Pancreas (tissue), 10 donors: ENCODE measurements around the gene PAPOLA. TPM values are rescaled to one million over a fixed set of nuclear protein-coding genes. Genes with fewer than 3 reads are reported as not detected.
"Not testable (repeated sequence)": the region's sequence is repeated elsewhere in the genome, so short reads cannot be mapped to it uniquely, and the experiment has no call there.

ENCODE experiments used
- ATAC-seq, 4 donors: fragments of 200-7000 bp; cut with Tn5 transposase; one replicate each; pipeline versions ENCODE4 v1.8.0 to v1.9.1; 2020; ENCODE audit warnings: mild to moderate bottlenecking in 4 of 4, moderate library complexity in 4 of 4
- DNase-seq, 6 donors: peaks; one replicate each; pipeline ENCODE4 v3.0.0-alpha.2; 2020
- FAIRE-seq: peaks from 2 replicates; lab custom pipeline; 2012; peaks lifted over from hg19 to GRCh38; lab: Jason Lieb, UNC
- H3K27ac ChIP-seq, 4 donors: fragments of 200-600 bp; sonication (generic); 1 replicate in 3 of 4; 2 replicates in 1 of 4; pipeline versions ENCODE4 v1.5.0 to v1.8.0; 2020
- H3K27me3 ChIP-seq, 4 donors: fragments of 200-600 bp; one replicate each; pipeline ENCODE4 v1.8.0; 2021
- H3K36me3 ChIP-seq, 3 donors: fragments of 200-600 bp; sonication (generic) in 1 of 3; one replicate each; pipeline versions ENCODE4 v1.5.0 to v1.8.0; 2020 to 2021
- H3K4me1 ChIP-seq, 3 donors: fragments of 200-600 bp; one replicate each; pipeline ENCODE4 v1.8.0; 2021
- H3K4me3 ChIP-seq, 4 donors: fragments of 200-600 bp; sonication (generic) in 2 of 4; one replicate each; pipeline versions ENCODE4 v1.5.0 to v1.8.0; 2020 to 2021
- H3K9me3 ChIP-seq, 4 donors: fragments of 200-600 bp; one replicate each; pipeline ENCODE4 v1.8.0; 2021
- WGBS, 2 donors: extraction: QIAGEN DNeasy Blood & Tissue Kit; methylation state at CpG; one replicate each; pipeline ENCODE4 v1.1.7; 2013; 5-methylcytosine and 5-hydroxymethylcytosine counted together
- intact Hi-C, 3 donors: fragments of 100-400 bp; cut with DNase I; formaldehyde crosslinking; loops; one replicate each; pipeline versions ENCODE4 v1.11.1 to v1.14.2; 2022
- polyA plus RNA-seq, 2 donors: library from polyadenylated mRNA; stranded (reverse); fragments of 200-250 nt; gene quantifications; one replicate each; pipeline ENCODE4 v1.2.3, GENCODE V29; 2013
- total RNA-seq, 6 donors: library from RNA; stranded (reverse); fragmentation: NEBNext Ultra II Directional in 4 of 6; extraction: Animal tissue kit (Norgen Biotek cat#: 25700) in 4 of 6; gene quantifications; one replicate each; pipeline versions ENCODE4 v1.2.1 to v1.2.4, GENCODE V29; 2021 to 2023
- TF ChIP-seq, protein P1 (sequence below), 4 donors: fragments of 200-600 bp; sonication (generic) in 3 of 4; IDR thresholded peaks; one replicate each; pipeline versions ENCODE4 v1.5.0 to v1.8.0; 2021; ENCODE audit warnings: antibody characterized with exemption in 4 of 4
- donor health status: healthy with polysubstance abuse.
- donor health status: DM: no; HTN: no; CAD: no; lungs with moderate emphysema.
- donor health status: DM: no; HTN: no; CAD: no.
- donor health status: control.
- donor health status: control.
- donor health status: Bipolar disorder and iron deficiency.
- donor health status: DM: yes; HTN: yes; CAD: no.
- donor health status: DM: no; HTN: no; CAD: no.
- donor health status: DM: no; HTN: no; CAD: no.
- donor health status: DM: yes; HTN: yes; CAD: no.

PAPOLA gene
- total and polyA plus RNA-seq, 8 donors, result 47.6 to 130 (median 78.6) TPM

DNA sequence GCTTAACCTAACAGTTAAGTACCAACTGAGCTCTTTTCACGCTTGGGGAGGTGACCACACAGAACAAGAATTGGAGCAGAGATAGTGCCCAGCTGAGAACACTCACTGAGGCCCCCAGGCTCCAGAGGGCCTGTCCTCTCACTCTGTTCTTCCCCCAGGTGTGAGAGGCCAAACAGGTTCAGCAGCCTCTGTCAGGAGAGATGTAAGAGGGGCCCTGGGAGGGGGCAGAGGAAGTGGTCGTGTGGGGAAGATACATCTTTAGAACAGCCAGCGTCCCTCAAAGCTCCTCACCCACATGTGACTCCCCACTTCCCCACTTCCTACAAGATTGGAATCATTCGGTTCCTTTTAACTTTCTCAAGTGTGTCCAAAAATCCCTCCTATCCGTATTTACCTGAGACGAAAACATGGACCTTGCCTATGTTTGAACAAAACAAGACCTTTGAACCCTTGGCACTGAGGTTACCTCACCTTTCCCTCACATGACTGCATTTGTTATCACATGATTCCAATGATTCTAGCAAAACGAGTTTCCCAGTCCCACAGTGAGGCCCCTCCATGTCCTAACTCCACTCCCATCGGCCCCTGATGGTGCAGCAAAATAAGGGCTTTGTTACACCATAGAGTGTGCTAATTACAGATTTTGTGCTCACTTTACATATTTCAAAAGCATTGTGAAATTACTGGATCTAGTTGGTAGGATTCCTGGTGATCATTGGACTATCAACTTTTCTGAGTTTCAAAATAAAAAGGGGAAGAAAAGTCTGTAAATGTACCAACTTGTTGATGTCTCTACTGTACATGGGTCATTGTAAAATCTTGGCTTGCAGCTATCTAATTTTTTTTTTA is 40.0 kb upstream of the PAPOLA start:
- FAIRE-seq (no peak), DNase-seq (peak in 5 of 6 donors; percentile 53 to 77 (median 69)), ATAC-seq (peak; percentile 89 to 94 (median 90))
- intact Hi-C loops, result no loop called here
- TF ChIP-seq, protein P1, sequence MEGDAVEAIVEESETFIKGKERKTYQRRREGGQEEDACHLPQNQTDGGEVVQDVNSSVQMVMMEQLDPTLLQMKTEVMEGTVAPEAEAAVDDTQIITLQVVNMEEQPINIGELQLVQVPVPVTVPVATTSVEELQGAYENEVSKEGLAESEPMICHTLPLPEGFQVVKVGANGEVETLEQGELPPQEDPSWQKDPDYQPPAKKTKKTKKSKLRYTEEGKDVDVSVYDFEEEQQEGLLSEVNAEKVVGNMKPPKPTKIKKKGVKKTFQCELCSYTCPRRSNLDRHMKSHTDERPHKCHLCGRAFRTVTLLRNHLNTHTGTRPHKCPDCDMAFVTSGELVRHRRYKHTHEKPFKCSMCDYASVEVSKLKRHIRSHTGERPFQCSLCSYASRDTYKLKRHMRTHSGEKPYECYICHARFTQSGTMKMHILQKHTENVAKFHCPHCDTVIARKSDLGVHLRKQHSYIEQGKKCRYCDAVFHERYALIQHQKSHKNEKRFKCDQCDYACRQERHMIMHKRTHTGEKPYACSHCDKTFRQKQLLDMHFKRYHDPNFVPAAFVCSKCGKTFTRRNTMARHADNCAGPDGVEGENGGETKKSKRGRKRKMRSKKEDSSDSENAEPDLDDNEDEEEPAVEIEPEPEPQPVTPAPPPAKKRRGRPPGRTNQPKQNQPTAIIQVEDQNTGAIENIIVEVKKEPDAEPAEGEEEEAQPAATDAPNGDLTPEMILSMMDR (IDR thresholded peaks at IDR 0.05), result no peak
- H3K9me3 ChIP-seq, result no peaks in the 10 kb centered on the region
- H3K27me3 ChIP-seq, result no peaks in the 10 kb centered on the region
- no peaks in the 10 kb centered on the region for H3K36me3 ChIP-seq
- no peak overlapping the region for H3K4me3 ChIP-seq
- WGBS, 2 donors, result 13 to 19% methylated on average over 8 of the region's 8 CpGs
- H3K4me1 ChIP-seq, result peaks cover 14 to 20% (median 14%) of the 10 kb centered on the region in 3 donors
- peak overlapping the region; percentile 76 to 90 (median 79) for H3K27ac ChIP-seq

DNA sequence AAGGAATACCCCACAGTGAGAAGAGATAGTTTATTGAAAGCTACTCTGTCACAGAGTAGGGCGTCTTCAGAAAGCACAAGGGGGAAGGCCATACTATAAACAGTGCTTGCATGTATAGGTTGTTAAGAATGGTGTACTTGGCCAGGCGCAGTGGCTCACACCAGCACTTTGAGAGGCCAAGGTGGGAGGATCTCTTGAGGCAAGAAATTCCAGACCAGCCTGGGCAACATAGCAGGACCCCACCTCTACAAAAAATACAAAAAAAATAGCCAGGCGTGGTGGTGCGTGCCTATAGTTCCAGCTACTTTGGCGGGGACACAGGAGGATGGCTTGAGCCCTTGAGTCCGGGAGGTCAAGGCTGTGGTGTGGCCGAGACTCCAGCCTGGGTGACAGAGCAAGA is 38.0 kb upstream of the PAPOLA start:
- H3K9me3 ChIP-seq, result no peaks in the 10 kb centered on the region
- intact Hi-C loops, result no loop called here
- H3K27ac ChIP-seq, result no peak overlapping the region
- peaks cover 14 to 20% (median 14%) of the 10 kb centered on the region in 3 donors for H3K4me1 ChIP-seq
- FAIRE-seq, result no peak
- 90 to 92% methylated on average over 7 of the region's 7 CpGs for WGBS, 2 donors
- H3K36me3 ChIP-seq, result no peaks in the 10 kb centered on the region
- no peak for ATAC-seq
- DNase-seq, result no peak
- no peak overlapping the region for H3K4me3 ChIP-seq
- H3K27me3 ChIP-seq, result no peaks in the 10 kb centered on the region
- TF ChIP-seq, protein P1 (IDR thresholded peaks at IDR 0.05), result no peak

DNA sequence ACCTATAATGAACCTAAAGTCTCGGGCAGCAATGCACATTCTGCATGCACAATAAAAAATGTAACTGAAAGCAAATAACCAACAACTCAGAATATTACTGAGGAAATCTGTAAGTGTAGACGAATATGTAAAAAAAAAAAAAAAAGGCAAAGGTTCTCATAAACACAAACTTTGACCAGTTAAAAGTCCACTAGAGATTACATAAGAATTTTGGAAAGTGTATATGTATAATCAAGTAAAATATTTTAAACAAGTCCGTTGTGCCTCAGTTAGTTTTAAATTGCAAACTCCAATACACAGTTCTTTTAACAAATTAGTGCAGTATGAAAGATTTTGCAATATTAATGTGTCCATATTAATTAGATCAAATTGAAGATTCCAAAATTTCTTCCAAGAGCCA is 35.3 kb upstream of the PAPOLA start:
- no peaks in the 10 kb centered on the region for H3K27me3 ChIP-seq
- TF ChIP-seq, protein P1 (IDR thresholded peaks at IDR 0.05), result no peak
- DNase-seq (no peak), ATAC-seq (no peak), FAIRE-seq (no peak)
- no peak overlapping the region for H3K27ac ChIP-seq
- peaks cover under 1 to 13% (median 2%) of the 10 kb centered on the region in 3 donors for H3K4me1 ChIP-seq
- WGBS, 2 donors, result 71 to 72% methylated on average over 3 of the region's 3 CpGs
- H3K36me3 ChIP-seq, result no peaks in the 10 kb centered on the region
- no peaks in the 10 kb centered on the region for H3K9me3 ChIP-seq
- no peak overlapping the region for H3K4me3 ChIP-seq
- intact Hi-C loops, result no loop called here

GRCh38 chr14:96470331-96470730 is 31.9 kb upstream of the PAPOLA start:
- H3K4me3 ChIP-seq, result no peak overlapping the region
- TF ChIP-seq, protein P1 (IDR thresholded peaks at IDR 0.05), result no peak
- no peak for DNase-seq
- H3K9me3 ChIP-seq, result no peaks in the 10 kb centered on the region
- WGBS, 2 donors, result 38 to 48% methylated on average over 4 of the region's 4 CpGs
- no peak overlapping the region for H3K27ac ChIP-seq
- FAIRE-seq, result no peak
- peaks cover 0 to 3% (median 0%) of the 10 kb centered on the region in 3 donors for H3K4me1 ChIP-seq
- ATAC-seq, result no peak
- no peaks in the 10 kb centered on the region for H3K36me3 ChIP-seq
- H3K27me3 ChIP-seq, result no peaks in the 10 kb centered on the region
- intact Hi-C loops, result no loop called here

DNA sequence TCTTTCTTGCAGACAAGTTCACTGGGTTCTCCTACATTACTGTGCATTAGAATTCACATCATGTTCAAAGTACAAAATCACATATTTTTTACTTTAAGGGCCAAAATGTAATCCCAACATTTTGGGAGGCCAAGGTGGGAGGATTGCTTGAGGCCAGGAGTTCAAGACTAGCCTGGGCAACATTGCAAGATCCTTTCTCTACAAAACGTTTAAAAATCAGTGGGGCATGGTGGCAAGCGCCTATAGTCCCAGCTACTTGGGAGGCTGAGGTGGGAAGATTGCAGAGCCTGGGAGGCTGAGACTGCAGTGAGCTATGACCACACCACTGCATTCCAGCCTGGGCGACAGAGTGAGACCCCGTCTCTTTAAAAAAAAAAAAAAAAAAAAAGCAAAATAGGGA is 31.2 kb upstream of the PAPOLA start:
- DNase-seq, H3K9me3 ChIP-seq, H3K4me3 ChIP-seq, H3K4me1 ChIP-seq, H3K27ac ChIP-seq, H3K36me3 ChIP-seq, intact Hi-C loops, FAIRE-seq, H3K27me3 ChIP-seq, ATAC-seq: not testable (repeated sequence)
- WGBS, 2 donors, result 81 to 89% methylated on average over 4 of the region's 4 CpGs
